HG02938 (cell line): ENCODE data around the gene TNFAIP8L3.
"Not testable (repeated sequence)": the region's sequence is repeated elsewhere in the genome, so short reads cannot be mapped to it uniquely, and the experiment has no call there.

Experiments used
- ATAC-seq: cut with Tn5 transposase; IDR thresholded peaks from one replicate; pipeline ENCODE4 v1.9.1; 2021; ENCODE audit warnings: mild to moderate bottlenecking, moderate library complexity; ENCODE audit not compliant: unreplicated experiment

Gene TNFAIP8L3

GRCh38 chr15:51065781-51066180, 28.9 kb downstream of the TNFAIP8L3 start:
- no peak for ATAC-seq

DNA sequence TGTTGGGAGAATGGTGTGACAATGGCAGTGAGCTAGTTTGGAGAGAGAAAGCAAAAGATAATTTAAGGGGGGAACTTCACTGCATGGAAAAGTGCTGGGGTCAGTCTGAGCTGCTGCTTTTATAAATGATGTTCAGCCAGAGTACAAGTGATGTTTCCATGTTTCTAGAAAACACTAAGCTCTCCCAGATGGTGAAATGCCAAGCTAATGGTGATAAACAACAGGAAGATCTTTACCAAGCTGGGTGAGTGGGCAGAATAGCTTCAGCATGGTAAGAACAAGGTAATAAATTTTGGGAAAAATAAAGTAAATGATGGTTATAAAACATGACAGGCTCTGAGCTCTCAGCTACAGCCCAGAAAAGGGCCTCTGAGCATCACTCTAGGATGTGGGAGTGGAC, 29.4 kb downstream of the TNFAIP8L3 start:
- no peak for ATAC-seq

DNA sequence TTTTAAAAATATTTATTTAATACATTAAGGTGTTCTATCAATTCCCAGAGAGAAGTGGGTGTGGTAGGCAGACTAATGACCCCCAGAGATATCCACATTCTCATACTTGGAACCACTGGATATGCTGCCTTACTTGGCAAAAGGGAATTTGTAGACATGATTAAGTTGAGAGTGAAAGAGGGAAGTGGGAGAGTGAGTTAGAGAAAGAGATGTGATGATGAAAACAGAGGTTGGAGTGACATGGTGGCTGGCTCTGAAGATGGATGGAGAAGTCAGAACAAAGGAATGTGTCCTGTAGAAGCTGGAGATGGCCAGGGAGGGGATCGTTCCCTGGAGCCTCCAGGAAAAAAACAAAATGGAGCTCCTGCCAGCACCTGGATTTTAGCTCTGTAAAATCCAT, 32.0 kb downstream of the TNFAIP8L3 start:
- no peak for ATAC-seq

DNA sequence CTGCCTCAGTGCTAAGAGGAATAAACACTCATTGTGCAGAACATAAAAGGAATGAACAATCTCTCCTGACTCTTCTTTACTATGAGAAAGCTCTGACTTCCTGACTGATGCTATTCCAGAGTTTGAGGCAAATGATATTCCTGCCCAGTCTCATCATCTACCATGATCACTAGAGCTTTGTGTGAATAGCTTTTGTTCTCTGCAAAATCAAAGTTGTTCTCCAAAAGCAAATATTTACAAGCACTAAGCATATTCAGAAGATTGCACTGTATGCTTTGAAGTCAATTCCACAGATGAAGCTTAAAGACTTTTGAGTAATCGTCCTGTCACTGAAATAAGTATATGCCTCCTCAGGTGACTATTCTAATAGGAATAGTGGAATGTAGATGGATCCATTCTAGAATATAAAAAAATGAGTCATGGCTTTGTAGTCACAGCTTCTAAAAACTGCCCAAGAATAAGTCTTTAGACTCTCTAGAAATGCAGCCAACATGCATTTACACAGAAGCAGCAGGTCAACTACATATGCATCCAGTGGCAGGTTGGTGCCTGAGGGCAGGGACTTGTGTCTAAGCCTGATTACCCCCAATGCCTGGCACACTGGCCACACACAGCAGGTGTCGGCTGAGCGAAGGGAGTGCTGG, 34.6 kb downstream of the TNFAIP8L3 start:
- no peak for ATAC-seq

DNA sequence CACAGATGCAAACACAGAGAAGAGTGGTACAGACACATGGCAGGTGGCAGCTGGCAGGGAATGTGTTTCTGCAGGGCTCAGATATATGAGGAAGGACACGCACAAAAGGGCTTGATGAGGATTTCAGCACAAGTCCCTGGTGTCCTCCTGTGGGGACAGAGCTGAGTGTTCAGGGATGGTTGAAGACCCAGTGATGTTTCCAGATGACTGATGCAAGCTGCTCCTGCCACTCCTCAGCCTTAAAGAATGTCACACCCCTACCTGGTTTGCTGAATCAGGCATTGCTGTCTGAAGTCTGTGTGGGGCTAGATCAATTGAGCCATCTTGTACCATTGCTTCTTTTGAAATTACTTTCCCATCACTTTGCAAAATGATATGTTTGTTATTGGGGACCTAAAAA, 40.2 kb downstream of the TNFAIP8L3 start:
- no peak for ATAC-seq

GRCh38 chr15:51053571-51053970, 41.1 kb downstream of the TNFAIP8L3 start:
- no peak for ATAC-seq

DNA sequence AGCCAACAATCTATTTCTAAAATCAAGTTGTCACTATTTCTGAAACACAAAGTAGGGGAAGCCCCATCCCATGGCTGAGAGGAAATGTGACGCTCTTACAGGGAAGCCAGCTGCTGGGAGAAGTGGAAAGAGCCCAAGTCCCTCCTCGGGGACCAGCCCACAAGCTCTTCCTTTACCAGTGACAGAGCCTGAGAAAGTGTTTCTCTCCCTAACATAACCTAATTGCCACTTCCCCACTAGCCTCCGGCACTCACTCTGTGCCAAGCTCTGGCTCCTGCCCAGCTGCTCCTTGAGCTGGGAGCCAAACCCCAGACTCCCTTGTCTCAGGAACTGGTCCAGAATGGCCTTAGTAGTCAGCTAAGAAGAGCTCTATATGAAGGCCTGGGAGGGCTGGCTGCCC, 42.9 kb downstream of the TNFAIP8L3 start:
- ATAC-seq, result no peak

DNA sequence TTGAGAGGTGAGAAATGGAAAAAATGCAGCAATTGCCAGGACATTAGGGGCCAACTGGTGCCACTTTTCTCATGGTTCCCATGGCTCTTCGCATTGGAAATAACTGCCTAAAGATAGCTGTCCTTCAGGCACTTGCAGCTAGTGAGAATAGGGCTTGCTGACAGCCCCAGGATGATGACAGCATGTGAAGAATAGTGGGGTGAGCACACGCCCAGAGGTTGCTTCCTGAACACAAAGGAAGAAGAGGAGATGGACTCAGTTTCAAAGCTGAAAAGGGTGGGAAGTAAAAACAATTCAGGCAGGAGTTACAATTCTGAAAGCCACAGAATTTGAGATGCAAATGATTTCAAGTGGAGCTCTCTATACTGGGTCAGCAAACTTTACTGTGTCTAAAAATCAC, 45.6 kb downstream of the TNFAIP8L3 start:
- ATAC-seq, result no peak

- no peak for ATAC-seq
Observed at GRCh38 chr15:51048308-51048707, 46.4 kb downstream of the TNFAIP8L3 start.

DNA sequence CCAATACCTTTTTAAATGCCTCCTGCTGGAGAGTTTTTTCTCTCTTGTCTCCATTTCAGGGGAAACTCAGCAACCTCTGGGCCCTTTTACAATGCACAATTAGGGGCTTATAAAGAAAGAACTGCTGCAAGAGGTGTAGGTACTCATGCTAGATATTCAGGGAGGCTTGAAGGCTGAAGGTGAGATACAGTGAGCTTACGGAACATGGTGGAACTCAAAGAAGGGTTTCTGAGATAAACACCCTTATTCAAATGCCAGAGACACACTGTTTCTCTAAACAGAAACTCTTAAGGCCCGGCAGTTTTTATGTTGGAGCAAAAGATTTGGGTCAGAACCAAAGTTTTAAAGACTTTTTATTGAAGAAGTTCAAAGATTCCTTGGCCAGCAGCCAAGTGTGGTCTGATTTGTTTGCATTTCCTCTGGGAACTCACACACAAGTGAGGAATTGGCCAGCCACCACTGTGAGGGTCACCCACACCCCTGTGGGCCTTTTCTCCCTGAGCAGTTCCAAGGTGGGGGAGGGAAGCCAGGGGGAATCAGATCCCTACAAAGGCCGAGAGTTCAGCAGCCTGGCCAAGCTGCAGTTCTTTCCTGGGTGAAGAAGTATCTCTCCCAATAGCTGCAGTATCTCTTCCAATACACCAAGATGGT, 47.8 kb downstream of the TNFAIP8L3 start:
- ATAC-seq, result no peak

- ATAC-seq, result no peak
Observed at GRCh38 chr15:51046016-51046415, 48.7 kb downstream of the TNFAIP8L3 start.

DNA sequence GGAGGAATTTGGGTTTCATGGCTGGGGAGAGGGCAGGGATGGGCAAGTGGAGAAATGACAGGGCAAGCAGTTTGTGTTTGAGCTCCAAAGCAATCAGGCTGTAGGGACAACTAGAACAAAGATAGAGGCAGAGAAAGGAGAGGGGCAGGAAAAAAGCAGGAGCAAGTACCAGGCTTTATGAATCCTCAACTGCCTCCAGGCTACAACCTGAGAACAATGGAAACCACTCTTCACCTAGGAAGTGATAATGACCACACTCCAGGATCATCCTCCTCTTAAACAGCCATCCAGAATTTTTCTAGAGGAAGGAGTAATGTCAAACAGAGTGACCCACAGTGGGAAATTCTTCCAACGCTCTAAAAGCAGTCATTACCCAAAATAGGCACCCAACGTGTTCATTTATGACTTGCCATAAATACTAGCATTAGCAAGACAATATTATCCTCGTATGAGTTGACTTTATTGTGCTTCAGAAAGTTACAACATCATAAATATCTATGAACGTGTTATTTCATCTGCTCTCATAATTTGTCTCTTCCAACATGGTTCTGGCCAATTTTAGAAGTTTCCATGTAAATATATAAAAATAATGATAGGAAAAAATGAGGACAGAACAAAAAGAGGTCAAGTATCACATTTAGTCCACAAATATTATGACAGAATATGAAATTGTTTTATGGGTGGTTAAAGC, 50.5 kb downstream of the TNFAIP8L3 start:
- ATAC-seq, result no peak

DNA sequence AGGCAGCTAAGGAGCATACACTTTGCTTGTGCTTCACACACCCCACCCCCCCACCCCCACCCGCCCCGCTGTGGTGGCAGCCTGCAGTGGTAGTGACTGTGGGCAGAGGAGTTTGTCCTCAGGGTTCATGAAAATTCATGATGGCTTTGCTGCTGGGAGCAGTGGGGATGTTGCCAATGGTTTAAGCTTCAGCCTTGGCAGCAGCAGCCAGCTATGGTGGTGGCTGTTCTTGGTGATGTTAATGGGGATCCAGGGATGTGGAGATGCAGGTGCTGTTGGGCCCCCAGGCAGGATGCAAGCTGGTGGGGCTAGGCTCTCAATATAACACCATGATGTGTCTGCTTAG, 55.8 kb downstream of the TNFAIP8L3 start:
- ATAC-seq, result no peak

- ATAC-seq, result no peak
Observed at GRCh38 chr15:51038162-51038973, 56.3 kb downstream of the TNFAIP8L3 start.

- not testable (repeated sequence) for ATAC-seq
Observed at GRCh38 chr15:51037474-51037873, 57.2 kb downstream of the TNFAIP8L3 start.

DNA sequence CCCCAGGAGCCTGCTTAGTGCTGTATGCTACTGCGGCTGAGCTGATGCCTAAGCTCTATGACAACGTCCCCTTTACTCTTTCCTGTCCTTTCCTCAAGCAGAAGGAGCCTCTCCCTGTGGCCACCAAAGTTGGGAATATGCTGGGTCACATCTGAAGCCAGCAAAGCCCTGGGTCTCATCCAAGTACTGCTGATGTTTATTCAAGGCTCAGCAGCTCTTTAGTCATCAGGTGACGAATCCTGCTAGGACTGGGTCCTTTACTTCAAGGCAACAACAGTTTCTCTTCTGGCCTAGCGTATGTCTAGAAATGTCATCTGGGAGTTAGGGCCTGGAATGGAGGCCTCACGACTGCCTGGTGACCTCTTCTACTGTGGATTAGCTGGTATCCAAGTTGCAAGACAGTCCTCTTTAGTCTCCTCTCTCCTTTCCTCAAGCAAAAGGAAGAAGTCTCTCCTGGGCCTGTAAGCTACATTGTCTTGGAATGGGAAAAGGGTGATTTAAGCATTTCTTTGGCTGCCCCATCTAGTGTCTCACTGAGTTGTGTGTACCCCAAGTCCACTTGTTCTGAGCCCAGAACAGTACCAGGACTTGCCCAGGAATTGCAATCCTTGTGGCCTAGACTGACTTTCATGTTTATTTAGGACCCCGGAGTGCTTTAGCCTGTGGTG, 63.9 kb downstream of the TNFAIP8L3 start:
- no peak for ATAC-seq

- no peak for ATAC-seq
Observed at GRCh38 chr15:51025454-51025846, 69.3 kb downstream of the TNFAIP8L3 start.

GRCh38 chr15:51024735-51025453, 69.8 kb downstream of the TNFAIP8L3 start:
- no peak for ATAC-seq

- ATAC-seq, result no peak
Observed at GRCh38 chr15:51023499-51023898, 71.2 kb downstream of the TNFAIP8L3 start.

- ATAC-seq, result no peak
Observed at GRCh38 chr15:51022206-51022605, 72.5 kb downstream of the TNFAIP8L3 start.
